ENCODE measurements around the gene AKTIP. TPM values are rescaled to one million over a fixed set of nuclear protein-coding genes. Genes with fewer than 3 reads are reported as not detected.
"Not testable (repeated sequence)": the region's sequence is repeated elsewhere in the genome, so short reads cannot be mapped to it uniquely, and the experiment has no call there.

The AKTIP gene
- 17.6 and 19.0 TPM in 2 replicates for total RNA-seq (2014; rRNA removed; shearing (Covaris generic))

DNA sequence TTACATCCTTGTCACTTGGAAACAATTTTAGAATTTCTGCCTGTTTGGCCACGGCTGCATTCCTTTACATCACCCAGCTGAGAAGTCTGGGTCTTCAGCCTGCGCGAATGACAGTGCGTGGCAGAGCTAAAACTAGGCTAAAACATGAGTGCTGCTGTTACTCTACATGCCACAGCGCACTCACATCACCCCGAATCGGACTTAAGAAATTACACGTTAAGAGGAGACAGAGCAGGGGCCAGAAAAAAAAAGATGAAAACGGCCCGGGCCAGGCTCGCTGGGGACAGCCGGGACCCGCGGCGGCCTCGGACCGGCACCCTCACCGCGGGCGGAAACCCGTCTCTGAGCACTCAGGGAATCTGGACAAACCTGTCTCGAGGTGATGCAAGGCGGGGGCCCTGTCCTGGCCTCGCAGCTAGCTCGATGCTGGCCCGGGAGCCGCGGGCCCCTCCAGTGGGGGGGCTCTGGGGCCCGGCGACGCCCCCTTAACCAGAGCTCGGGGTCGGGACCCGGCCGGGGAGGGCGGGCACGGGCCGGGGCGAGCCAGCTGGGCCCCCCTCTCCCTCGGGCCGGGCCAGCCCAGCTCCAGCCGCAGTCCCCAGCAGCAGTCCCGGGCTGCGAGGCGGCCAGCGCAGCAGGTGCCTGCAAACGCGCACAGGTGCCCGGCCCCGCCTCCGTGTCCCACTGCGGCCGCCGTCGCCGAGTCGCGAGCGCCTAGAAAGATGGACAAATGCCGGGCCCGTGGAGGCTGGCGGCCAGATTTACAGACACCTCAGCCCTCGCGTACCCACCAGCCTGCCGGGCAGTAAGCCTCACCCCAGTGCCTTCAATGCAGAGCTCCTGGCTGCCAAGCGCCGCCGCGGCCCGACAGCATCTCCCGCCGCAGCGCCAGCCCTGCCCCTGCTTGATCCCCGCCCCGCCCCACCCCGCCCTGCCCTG lies at the start of gene AKTIP:
TSS of gene AKTIP (minus strand) at position 879 of the 939 bp plus-strand sequence. CDS start 2,950 bp downstream, outside the sequence.
- Histone ChIP-seq H3K27me3 (ENCODE audit: control insufficient read depth, insufficient read depth, low read length) (no peaks in the 10 kb centered on the region), H3K4me3 (ENCODE audit: insufficient read depth, low read depth, low read length) (peak within 1 kb of the TSS; percentile 82), H3K36me3 (replicated peaks; ENCODE audit: control insufficient read depth, insufficient read depth, low read length) (no peaks in the 10 kb centered on the region; the same call in 1 of the 2 replicates)
- DNase-seq: peak; percentile 84

DNA sequence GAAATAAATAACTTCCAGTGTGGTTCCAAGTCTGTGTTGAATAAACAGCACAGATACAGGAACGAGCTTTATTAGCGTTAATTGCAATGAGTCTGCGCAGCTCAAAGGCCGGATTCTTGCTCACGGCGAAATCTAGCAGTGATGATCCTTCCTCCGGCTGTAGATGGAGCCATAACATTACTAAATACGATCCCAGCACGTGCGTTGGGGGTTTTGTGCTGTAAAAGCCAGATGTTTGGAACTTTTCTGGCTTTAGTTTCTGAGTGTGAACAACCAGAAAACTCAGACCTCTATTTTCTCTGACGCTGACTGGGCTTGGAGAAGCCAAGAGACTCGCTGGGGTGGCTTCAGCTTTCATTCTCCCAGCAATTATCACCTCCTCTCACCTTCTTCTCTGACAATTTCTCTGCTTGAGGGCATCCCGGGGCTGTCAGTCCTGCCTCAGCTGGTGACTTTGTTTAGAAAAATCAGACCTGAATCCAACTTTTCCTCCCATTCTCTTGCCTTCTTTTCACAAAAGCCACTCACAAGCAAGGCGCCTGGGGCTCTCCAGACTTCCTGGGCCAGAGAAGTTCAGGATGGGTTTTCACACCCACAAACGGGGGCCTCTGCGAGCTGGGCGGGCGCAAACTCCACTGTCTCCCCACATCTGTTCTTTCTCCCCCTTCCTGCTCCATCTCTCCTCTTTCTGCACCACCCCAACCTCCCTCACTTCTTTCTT lies 47.1 kb upstream of the AKTIP start:
- peaks cover 11% of the 10 kb centered on the region for H3K27me3 ChIP-seq (ENCODE audit: control insufficient read depth, insufficient read depth, low read length)
- DNase-seq: peak; percentile 78
- H3K4me3 ChIP-seq (ENCODE audit: insufficient read depth, low read depth, low read length): no peak overlapping the region
- no peaks in the 10 kb centered on the region for H3K36me3 ChIP-seq (replicated peaks; ENCODE audit: control insufficient read depth, insufficient read depth, low read length)

DNA sequence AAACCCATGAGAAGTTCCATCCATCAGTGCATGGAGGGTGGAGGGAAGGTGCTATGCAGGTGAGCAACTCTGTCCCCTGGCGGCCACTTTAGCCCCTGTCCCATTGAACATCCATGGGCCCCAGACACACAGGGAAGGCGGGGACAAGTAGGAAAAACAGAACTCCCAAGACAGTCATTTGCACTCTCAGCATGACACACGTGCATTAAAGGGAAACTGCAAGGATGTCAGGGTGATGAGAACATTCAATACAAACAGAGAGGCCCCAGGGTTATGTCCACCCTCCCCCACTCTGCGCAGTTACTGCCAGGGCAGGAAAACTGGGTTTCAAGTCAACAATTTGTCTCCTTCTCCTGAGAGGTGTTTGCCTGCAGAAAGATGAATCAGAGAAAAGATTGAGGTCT lies 44.0 kb upstream of the AKTIP start:
- no peaks in the 10 kb centered on the region for H3K36me3 ChIP-seq (replicated peaks; ENCODE audit: control insufficient read depth, insufficient read depth, low read length)
- peaks cover 11% of the 10 kb centered on the region for H3K27me3 ChIP-seq (ENCODE audit: control insufficient read depth, insufficient read depth, low read length)
- DNase-seq: peak; percentile 78
- no peak overlapping the region for H3K4me3 ChIP-seq (ENCODE audit: insufficient read depth, low read depth, low read length)

DNA sequence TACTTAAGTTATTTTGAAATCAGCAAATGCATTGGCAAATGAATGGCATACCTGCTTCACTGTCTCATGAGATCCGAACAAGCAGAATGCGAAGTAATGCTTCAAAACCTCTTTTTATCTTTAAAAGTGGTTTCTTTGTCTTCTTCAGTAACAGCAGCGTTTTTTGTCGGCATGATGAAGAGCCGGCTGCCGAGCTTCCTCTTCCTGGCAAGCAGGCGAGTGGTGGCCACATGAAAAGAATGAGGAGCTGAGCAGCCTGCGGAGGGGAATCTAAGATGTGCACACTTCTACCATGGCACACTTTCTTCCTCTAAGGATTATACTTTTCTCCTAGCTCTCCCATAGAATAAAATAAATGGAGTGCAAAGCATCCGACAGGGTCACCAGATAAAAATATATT lies 42.4 kb upstream of the AKTIP start:
- H3K27me3 ChIP-seq (ENCODE audit: control insufficient read depth, insufficient read depth, low read length): peaks cover 4% of the 10 kb centered on the region
- DNase-seq: no peak
- H3K36me3 ChIP-seq (replicated peaks; ENCODE audit: control insufficient read depth, insufficient read depth, low read length): no peaks in the 10 kb centered on the region
- no peak overlapping the region for H3K4me3 ChIP-seq (ENCODE audit: insufficient read depth, low read depth, low read length)

DNA sequence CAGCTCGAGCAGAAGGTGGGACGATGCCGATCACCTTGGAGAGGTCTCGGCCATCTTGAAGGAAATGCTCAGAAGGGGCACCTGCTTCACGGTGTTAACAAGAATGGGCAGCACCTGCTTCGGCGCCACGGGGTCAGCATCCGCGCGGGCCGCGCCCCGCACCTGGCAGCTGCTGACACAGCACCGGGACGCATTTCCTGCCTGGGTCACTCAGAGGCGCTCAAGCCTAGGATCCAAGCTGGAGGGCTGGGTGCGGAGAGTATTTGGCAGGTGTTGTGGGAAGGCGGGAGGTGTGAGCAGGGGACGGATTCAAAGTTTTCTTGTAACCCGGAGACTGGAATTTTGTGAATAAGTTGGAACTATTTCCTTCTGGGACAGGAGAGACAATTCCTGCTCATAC lies 39.3 kb upstream of the AKTIP start:
- peak; percentile 81 for DNase-seq

DNA sequence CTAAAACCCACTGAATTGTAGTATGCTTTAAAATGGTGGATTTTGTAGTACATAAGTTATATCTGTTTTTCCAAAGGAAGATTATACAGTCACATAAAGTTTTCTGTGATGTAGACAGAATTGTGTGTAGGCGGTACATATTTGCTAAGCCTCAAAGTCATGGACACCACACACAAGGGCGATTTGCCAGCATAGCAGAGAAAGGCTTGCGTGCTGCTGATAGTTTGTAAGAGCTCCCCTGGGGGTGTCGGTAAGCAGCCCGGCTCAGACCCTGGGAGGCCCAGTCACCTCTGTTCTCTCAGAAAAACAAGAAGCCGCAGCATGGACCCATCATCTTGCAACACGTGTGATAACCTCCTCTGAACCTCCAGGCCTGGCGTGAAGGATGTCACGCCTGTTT lies 38.3 kb upstream of the AKTIP start:
- H3K36me3 ChIP-seq (replicated peaks; ENCODE audit: control insufficient read depth, insufficient read depth, low read length): no peaks in the 10 kb centered on the region
- H3K27me3 ChIP-seq (ENCODE audit: control insufficient read depth, insufficient read depth, low read length): no peaks in the 10 kb centered on the region
- no peak overlapping the region for H3K4me3 ChIP-seq (ENCODE audit: insufficient read depth, low read depth, low read length)
- DNase-seq: no peak

More for the DNA sequence above, 39.3 kb upstream of the AKTIP start:
- Histone ChIP-seq H3K4me3 (ENCODE audit: insufficient read depth, low read depth, low read length) (no peak overlapping the region), H3K27me3 (ENCODE audit: control insufficient read depth, insufficient read depth, low read length) (no peaks in the 10 kb centered on the region), H3K36me3 (replicated peaks; ENCODE audit: control insufficient read depth, insufficient read depth, low read length) (no peaks in the 10 kb centered on the region)

DNA sequence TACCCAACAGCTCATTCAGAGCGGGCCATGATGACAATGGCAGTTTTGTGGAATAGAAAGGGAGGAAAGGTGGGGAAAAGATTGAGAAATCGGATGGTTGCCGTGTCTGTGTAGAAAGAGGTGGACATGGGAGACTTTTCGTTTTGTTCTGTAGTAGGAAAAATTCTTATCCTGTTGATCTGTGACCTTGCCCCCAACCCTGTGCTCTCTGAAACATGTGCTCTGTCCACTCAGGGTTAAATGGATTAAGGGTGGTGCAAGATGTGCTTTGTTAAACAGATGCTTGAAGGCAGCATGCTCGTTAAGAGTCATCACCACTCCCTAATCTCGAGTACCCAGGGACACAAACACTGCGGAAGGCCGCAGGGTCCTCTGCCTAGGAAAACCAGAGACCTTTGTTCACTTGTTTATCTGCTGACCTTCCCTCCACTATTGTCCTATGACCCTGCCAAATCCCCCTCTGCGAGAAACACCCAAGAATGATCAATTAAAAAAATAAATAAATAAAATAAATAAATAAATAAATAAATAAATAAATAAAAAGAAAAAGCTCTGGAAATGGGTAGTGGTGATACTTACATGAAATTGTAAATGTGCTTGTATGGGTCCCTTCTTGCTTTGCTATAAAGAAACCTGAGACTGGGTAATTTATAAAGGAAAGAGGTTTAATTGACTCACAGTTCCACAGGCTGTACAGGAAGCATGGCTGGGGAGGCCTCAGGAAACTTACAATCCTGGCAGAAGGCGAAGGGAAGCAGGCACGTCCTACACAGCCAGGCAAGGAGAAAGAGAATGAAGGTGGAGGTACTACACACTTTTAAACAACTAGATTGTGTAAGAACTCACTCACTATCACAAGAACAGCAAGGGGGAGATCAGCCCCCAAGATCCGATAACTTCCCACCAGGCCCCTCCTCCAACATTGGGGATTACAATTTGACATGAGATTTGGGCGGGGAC lies 37.0 kb upstream of the AKTIP start:
- not testable (repeated sequence) for DNase-seq; H3K27me3 ChIP-seq (ENCODE audit: control insufficient read depth, insufficient read depth, low read length); H3K4me3 ChIP-seq (ENCODE audit: insufficient read depth, low read depth, low read length); H3K36me3 ChIP-seq (replicated peaks; ENCODE audit: control insufficient read depth, insufficient read depth, low read length)

DNA sequence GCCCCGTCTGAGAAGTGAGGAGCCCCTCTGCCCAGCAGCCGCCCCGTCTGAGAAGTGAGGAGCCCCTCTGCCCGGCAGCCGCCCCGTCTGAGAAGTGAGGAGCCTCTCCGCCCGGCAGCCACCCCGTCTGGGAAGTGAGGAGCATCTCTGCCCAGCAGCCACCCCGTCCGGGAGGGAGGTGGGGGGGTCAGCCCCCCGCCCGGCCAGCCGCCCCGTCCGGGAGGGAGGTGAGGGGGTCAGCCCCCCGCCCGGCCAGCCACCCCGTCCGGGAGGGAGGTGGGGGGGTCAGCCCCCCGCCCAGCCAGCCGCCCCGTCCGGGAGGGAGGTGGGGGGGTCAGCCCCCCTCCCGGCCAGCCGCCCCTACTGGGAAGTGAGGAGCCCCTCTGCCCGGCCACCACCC lies 36.3 kb upstream of the AKTIP start:
- DNase-seq; H3K4me3 ChIP-seq (ENCODE audit: insufficient read depth, low read depth, low read length); H3K27me3 ChIP-seq (ENCODE audit: control insufficient read depth, insufficient read depth, low read length); H3K36me3 ChIP-seq (replicated peaks; ENCODE audit: control insufficient read depth, insufficient read depth, low read length): not testable (repeated sequence)

DNA sequence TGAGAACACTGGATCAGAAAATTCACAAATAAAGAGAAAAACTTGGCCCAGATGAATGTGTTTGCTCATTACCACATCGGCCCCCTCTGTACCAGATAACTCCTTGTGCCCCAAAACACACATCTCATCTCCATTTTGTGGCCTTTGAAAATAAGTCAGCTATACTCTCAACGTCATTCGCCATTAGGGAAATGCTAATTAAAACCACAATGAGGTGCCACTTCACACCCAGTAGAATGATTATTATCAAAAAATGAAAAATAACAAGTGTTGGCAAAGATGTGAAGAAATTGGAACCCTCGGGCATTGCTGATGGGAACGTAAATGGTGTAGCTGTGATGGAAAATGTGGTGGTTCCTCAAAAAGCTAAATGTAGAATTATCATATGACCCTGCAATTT lies 34.6 kb upstream of the AKTIP start:
- no peak for DNase-seq
- no peak overlapping the region for H3K4me3 ChIP-seq (ENCODE audit: insufficient read depth, low read depth, low read length)
- no peaks in the 10 kb centered on the region for H3K27me3 ChIP-seq (ENCODE audit: control insufficient read depth, insufficient read depth, low read length)
- H3K36me3 ChIP-seq (replicated peaks; ENCODE audit: control insufficient read depth, insufficient read depth, low read length): no peaks in the 10 kb centered on the region

DNA sequence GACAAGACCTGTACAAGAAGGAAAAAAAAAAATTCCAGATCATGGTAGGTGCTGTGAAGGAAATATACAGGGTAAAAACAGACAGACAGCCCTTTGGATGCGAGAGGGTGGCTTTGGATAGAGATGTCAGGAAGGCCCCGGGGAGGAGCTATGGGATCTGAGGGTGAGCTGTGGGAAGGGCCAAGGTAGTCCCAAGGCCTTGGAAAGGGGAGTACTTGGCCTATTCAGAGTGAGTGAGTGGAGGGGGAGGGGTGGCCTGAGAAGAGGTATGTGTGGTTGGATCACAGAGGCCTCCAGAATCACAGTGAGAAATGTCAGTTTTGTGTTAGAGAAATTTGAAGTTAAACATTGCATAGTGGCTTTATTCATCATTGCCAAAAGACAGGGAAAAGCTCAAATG lies 31.2 kb upstream of the AKTIP start:
- H3K4me3 ChIP-seq (ENCODE audit: insufficient read depth, low read depth, low read length): no peak overlapping the region
- no peaks in the 10 kb centered on the region for H3K36me3 ChIP-seq (replicated peaks; ENCODE audit: control insufficient read depth, insufficient read depth, low read length)
- H3K27me3 ChIP-seq (ENCODE audit: control insufficient read depth, insufficient read depth, low read length): no peaks in the 10 kb centered on the region
- DNase-seq: peak; percentile 76

DNA sequence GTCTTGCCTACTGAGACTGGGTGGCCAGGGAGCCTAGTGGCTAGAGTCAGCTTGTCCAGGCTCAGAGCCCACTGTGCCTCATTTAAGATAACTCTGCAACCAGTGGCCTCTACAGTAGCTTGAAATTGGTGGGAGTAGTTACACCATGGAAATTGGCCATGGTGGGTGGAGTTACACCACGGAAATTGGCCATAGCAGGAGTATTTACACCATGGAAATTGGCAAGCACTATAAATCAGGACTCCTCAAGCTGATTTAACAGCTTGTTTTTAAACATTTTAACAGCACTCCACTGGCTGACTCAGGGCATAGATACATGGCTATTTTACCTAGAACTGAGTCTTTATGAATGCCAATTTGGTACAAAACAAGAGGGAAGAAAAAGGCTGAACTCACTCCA lies 27.7 kb upstream of the AKTIP start:
- no peak for DNase-seq
- no peak overlapping the region for H3K4me3 ChIP-seq (ENCODE audit: insufficient read depth, low read depth, low read length)
- H3K27me3 ChIP-seq (ENCODE audit: control insufficient read depth, insufficient read depth, low read length): no peaks in the 10 kb centered on the region
- H3K36me3 ChIP-seq (replicated peaks; ENCODE audit: control insufficient read depth, insufficient read depth, low read length): no peaks in the 10 kb centered on the region

DNA sequence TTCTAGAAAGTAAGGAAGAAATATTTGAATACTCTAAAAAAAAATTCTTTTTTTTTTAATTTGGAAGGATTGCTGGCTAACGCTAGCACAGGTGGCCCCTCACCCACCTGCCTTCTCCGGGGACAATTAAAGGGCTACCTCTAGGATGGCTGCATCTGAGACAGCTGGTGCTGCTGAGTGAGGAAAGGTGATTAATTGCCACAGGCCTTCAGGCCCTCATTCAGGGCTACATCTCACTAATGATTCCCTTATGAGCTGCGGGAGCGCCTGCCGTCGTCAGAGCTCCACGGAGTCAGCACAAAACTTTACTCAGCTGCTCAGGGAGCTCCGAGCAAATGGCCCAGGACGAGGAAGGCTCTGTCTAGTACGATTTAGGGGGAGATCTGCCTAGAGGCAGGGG lies 27.0 kb upstream of the AKTIP start:
- Histone ChIP-seq H3K36me3 (replicated peaks; ENCODE audit: control insufficient read depth, insufficient read depth, low read length) (no peaks in the 10 kb centered on the region), H3K4me3 (ENCODE audit: insufficient read depth, low read depth, low read length) (no peak overlapping the region), H3K27me3 (ENCODE audit: control insufficient read depth, insufficient read depth, low read length) (no peaks in the 10 kb centered on the region)
- DNase-seq: no peak

DNA sequence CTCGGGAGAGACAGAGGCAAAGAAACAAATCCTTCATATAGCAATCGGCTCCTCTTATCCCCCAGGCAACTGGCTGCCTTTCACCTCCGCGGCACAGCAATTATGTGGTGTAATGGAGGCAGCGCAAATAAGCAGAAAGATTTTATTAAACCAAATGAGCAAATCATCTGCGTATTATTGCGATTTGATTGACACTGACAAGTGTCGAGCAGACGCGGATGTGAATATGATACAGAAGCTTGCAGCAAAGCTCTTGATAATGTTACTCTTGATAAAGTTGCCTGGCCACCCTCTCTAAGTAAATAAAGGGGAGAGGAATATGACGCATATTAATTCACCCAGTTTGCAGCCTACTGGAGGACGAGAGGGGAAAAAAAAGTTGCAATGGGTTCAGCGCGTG lies 26.5 kb upstream of the AKTIP start:
- Histone ChIP-seq H3K4me3 (ENCODE audit: insufficient read depth, low read depth, low read length) (no peak overlapping the region), H3K27me3 (ENCODE audit: control insufficient read depth, insufficient read depth, low read length) (no peaks in the 10 kb centered on the region), H3K36me3 (replicated peaks; ENCODE audit: control insufficient read depth, insufficient read depth, low read length) (no peaks in the 10 kb centered on the region)
- DNase-seq: no peak

DNA sequence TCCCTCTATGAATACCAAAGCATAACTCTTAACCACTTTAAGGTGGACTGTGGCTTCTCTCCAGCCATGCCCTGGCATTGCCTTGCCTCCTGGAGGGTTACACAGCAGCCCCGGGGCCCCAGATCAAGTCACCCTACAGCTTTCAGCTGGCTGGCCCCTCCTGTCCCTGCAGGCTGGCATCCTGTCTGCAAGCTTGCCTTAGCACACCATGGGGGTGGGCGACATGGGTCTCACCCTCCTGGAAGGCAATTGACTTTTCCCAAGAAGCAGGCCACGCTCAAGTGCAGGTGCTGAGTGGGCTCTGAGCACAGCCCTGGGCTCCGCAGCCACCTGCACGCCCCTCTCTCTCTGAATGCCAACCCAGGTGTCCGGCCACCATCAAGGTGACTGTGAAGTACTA lies 25.8 kb upstream of the AKTIP start:
- Histone ChIP-seq H3K27me3 (ENCODE audit: control insufficient read depth, insufficient read depth, low read length) (no peaks in the 10 kb centered on the region), H3K4me3 (ENCODE audit: insufficient read depth, low read depth, low read length) (no peak overlapping the region), H3K36me3 (replicated peaks; ENCODE audit: control insufficient read depth, insufficient read depth, low read length) (no peaks in the 10 kb centered on the region)
- DNase-seq: no peak
